Measurements from ENCODE around the gene TBX19.

TBX19 gene

DNA sequence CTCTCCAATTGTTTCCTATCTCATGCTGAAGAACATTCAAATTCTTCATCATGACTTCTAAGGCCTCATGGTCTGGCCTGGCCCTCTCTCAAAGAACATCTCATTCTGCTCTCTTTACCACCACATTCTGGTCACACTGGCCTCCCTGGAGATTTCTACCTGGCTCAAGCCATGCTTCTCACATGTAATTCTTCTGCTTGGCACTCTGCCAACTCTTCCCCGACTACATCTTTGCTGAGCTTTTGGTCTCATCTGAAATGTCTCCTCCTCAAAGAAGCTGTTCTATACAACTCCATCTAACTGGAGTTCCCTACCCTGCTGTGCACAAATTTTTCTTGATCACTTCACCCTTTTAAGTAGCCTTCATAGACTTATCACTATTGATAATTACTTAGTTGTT is 1.4 kb upstream of the TBX19 start:
- TF ChIP-seq NFIC (IDR thresholded peaks at IDR 0.05), result peak; percentile 74
- TF ChIP-seq TAF1 (IDR thresholded peaks at IDR 0.05; ENCODE audit: low read depth), result no peak

DNA sequence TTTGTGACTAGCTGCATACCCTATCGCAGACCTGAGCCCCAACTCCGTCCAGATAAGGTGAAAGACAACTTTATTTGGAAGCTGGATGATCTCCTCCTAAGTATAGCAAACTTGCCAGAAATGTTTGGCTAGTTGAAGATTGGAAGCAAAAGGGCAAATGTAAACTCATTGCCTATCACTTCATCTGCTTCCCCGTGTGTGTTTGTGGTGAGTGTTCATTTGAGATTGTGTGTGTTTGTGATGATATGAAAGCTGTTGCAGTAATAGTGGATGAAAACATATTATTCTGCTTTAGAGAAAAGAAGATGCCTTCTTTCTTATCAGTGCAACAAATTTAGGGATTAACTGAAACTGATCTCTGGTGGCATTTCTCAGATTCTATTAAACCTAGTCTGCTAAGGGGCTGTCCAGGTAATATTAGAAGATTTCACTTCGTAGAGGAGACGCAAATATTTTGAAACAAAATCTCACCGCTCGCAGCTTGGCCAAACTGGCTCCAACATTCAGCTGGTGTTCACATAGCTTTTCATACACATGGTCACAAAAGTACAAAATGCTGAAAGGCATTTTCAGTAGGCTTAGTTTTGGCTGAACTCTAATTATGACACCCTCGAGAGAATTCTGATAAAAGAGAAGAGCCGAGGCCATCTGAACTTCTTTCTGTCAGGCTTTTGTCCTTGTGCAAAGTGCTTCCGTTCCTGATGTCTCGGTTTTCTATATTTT is 1.1 kb downstream of the TBX19 start:
- TF ChIP-seq EP300 (IDR thresholded peaks at IDR 0.05; ENCODE audit: borderline replicate concordance) (no peak), CEBPB (IDR thresholded peaks at IDR 0.05) (no peak), NFIC (IDR thresholded peaks at IDR 0.05) (no peak), EGR1 (IDR thresholded peaks at IDR 0.05) (no peak), TEAD4 (IDR thresholded peaks at IDR 0.05) (no peak), FOXM1 (IDR thresholded peaks at IDR 0.05; ENCODE audit: borderline replicate concordance, low read depth) (no peak), YY1 (IDR thresholded peaks at IDR 0.05; ENCODE audit: low read depth) (no peak), TAF1 (IDR thresholded peaks at IDR 0.05; ENCODE audit: low read depth) (no peak), TCF12 (IDR thresholded peaks at IDR 0.05; ENCODE audit: low read depth) (no peak), RAD21 (IDR thresholded peaks at IDR 0.05; ENCODE audit: low read depth) (no peak), ZBTB7A (IDR thresholded peaks at IDR 0.05; ENCODE audit: low read depth) (no peak), CREB1 (IDR thresholded peaks at IDR 0.05; ENCODE audit: low read depth) (no peak)
- TF ChIP-seq, protein P1, sequence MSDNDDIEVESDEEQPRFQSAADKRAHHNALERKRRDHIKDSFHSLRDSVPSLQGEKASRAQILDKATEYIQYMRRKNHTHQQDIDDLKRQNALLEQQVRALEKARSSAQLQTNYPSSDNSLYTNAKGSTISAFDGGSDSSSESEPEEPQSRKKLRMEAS (IDR thresholded peaks at IDR 0.05), result no peak
- TF ChIP-seq, protein P2, sequence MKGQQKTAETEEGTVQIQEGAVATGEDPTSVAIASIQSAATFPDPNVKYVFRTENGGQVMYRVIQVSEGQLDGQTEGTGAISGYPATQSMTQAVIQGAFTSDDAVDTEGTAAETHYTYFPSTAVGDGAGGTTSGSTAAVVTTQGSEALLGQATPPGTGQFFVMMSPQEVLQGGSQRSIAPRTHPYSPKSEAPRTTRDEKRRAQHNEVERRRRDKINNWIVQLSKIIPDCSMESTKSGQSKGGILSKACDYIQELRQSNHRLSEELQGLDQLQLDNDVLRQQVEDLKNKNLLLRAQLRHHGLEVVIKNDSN (IDR thresholded peaks at IDR 0.05), result no peak
- TF ChIP-seq, protein P3, sequence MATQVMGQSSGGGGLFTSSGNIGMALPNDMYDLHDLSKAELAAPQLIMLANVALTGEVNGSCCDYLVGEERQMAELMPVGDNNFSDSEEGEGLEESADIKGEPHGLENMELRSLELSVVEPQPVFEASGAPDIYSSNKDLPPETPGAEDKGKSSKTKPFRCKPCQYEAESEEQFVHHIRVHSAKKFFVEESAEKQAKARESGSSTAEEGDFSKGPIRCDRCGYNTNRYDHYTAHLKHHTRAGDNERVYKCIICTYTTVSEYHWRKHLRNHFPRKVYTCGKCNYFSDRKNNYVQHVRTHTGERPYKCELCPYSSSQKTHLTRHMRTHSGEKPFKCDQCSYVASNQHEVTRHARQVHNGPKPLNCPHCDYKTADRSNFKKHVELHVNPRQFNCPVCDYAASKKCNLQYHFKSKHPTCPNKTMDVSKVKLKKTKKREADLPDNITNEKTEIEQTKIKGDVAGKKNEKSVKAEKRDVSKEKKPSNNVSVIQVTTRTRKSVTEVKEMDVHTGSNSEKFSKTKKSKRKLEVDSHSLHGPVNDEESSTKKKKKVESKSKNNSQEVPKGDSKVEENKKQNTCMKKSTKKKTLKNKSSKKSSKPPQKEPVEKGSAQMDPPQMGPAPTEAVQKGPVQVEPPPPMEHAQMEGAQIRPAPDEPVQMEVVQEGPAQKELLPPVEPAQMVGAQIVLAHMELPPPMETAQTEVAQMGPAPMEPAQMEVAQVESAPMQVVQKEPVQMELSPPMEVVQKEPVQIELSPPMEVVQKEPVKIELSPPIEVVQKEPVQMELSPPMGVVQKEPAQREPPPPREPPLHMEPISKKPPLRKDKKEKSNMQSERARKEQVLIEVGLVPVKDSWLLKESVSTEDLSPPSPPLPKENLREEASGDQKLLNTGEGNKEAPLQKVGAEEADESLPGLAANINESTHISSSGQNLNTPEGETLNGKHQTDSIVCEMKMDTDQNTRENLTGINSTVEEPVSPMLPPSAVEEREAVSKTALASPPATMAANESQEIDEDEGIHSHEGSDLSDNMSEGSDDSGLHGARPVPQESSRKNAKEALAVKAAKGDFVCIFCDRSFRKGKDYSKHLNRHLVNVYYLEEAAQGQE (IDR thresholded peaks at IDR 0.05; ENCODE audit: low read depth), result no peak

DNA sequence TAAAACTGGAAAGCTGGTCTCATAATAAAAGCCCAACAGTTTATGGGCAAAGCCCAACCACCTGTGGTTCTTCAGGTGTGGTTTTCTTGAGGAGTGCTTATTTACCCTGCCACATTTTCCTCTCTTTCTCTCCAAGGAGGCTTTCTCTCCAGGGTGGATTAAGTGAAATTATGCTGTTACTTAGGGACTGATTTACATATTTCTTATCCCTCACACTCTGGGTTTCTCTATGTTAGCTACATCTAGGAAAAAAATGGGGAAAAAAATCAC is 4.8 kb downstream of the TBX19 start:
- TF ChIP-seq, protein P1 (IDR thresholded peaks at IDR 0.05), result no peak
- TF ChIP-seq, protein P3 (IDR thresholded peaks at IDR 0.05; ENCODE audit: low read depth), result no peak
- TF ChIP-seq CREB1 (IDR thresholded peaks at IDR 0.05; ENCODE audit: low read depth) (no peak), EP300 (IDR thresholded peaks at IDR 0.05; ENCODE audit: borderline replicate concordance) (no peak), RAD21 (IDR thresholded peaks at IDR 0.05; ENCODE audit: low read depth) (no peak), TEAD4 (IDR thresholded peaks at IDR 0.05) (no peak), CEBPB (IDR thresholded peaks at IDR 0.05) (no peak), YY1 (IDR thresholded peaks at IDR 0.05; ENCODE audit: low read depth) (no peak), FOXM1 (IDR thresholded peaks at IDR 0.05; ENCODE audit: borderline replicate concordance, low read depth) (no peak), EGR1 (IDR thresholded peaks at IDR 0.05) (no peak), TCF12 (IDR thresholded peaks at IDR 0.05; ENCODE audit: low read depth) (no peak), ZBTB7A (IDR thresholded peaks at IDR 0.05; ENCODE audit: low read depth) (no peak), TAF1 (IDR thresholded peaks at IDR 0.05; ENCODE audit: low read depth) (no peak), NFIC (IDR thresholded peaks at IDR 0.05) (no peak)
- TF ChIP-seq, protein P2 (IDR thresholded peaks at IDR 0.05), result no peak

DNA sequence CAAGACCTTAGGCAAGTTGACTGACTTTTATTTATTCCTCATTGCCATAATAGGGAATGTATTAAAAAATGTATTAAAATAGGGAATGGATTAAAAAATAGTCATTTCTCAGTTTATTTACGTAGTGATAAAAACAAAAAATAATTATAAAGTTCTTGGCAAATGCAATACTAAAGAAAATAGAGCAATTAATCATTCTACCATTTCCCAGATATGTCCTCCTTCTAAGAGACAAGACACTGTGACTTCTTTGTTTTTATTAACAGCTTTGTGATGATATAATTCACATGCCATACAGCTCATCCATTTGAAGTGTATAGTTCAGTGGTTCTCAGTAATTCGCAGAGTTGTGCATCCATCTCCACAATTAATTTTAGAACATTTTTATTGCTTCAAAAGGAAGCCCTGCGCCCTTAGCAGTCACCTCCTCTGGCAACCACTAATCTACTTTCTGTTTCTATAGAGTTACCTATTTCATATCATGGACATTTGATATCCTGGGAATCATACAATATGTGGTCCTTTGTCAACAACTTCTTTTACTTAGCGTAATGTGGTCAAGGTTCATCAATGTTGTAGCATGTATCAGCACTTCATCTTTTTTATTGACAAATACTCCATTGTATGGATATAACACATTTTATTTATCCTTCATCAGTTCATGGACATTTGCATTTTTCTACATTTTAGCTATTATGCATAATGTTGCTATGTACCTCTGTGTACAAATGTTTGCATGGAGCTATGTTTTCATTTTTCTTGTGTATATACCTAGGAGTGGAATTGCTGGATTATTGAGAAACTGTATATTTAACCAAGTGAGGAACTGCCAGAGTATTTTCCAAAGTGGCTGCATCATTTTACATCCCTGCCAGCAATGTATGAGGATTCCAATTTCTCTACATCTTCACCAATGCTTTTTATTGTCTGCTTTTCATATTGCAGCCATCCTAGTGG is 5.6 kb downstream of the TBX19 start:
- no peak for TF ChIP-seq ZBTB7A (IDR thresholded peaks at IDR 0.05; ENCODE audit: low read depth)

DNA sequence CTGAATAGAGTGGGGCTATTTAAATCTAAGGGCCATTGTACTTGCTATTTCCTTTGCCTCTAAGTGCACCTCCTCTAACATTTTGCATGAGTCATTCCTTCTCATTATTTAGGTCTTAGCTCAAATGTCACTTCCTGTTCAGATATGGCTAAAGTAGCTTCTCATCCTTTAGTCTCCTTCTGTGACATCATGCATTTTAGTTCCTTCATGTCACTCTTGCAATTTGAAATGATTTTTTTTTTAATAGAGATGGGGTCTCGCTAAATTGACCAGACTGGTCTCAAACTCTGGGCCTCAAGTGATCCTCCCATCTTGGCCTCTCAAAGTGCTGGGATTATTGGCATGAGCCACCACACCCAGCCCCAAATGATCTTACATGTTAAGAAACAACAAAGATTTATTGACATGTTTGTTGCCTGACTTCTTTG is 6.6 kb downstream of the TBX19 start:
- TF ChIP-seq TEAD4 (IDR thresholded peaks at IDR 0.05) (no peak), NFIC (IDR thresholded peaks at IDR 0.05) (no peak)
- TF ChIP-seq, protein P2 (IDR thresholded peaks at IDR 0.05), result no peak
- TF ChIP-seq, protein P1 (IDR thresholded peaks at IDR 0.05), result no peak
